HG03097 (cell line): ENCODE results near the gene PGRMC2.

Source experiments
- ATAC-seq: cut with Tn5 transposase; IDR thresholded peaks from one replicate; pipeline ENCODE4 v1.9.1; 2021; ENCODE audit not compliant: unreplicated experiment, low FRiP score

The PGRMC2 gene, protein sequence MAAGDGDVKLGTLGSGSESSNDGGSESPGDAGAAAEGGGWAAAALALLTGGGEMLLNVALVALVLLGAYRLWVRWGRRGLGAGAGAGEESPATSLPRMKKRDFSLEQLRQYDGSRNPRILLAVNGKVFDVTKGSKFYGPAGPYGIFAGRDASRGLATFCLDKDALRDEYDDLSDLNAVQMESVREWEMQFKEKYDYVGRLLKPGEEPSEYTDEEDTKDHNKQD

DNA sequence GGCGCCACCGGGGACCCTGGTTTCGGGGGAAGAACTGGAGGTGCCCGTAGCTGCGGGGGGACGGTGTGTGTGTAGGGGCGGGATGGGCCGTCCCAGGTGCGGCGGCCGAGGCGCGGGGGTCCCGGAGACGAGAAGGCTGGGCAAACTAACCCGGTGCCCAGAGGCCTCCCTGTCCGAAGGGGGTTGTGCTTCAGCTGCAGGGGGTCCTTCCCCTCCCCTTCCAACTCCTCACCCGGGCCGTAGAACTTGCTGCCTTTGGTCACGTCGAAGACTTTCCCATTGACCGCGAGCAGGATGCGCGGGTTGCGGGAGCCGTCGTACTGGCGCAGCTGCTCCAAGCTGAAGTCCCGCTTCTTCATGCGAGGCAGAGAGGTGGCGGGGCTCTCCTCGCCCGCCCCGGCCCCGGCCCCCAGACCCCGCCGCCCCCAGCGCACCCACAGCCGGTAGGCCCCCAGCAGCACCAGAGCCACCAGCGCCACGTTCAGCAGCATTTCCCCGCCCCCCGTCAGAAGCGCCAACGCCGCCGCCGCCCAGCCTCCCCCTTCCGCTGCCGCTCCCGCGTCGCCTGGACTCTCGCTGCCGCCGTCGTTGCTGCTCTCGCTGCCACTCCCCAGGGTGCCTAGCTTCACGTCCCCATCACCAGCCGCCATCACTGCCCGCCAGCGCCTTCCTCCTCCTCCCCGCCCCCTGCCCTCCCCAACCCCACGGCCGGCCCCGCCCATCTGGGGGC is at the start of gene PGRMC2:
PGRMC2 (minus strand) TSS at position 673 of the 730 bp plus-strand sequence; CDS start at position 650, 23 bp downstream.
- ATAC-seq = peak; percentile 2

- no peak for ATAC-seq
Observed at GRCh38 chr4:128335541-128335940, 47.9 kb upstream of the PGRMC2 start.

DNA sequence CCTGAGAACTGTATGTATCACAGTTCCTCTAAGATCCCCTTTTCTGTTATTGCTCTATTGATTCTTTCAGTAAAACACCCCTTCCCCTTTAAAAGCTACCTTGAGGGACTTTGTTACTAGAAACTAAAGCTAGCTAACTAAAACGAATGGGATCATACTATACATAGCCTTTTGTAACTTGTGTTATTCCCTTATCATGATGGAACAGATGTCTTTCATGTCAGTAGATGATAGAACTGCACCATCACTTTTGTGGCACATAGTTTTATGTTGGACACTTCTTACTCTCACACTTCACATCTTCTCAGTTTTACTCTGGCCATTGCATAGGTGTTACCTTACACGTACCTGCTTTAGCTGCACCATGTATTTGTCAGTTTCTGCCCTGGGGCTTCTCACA is 46.6 kb upstream of the PGRMC2 start:
- ATAC-seq = no peak

DNA sequence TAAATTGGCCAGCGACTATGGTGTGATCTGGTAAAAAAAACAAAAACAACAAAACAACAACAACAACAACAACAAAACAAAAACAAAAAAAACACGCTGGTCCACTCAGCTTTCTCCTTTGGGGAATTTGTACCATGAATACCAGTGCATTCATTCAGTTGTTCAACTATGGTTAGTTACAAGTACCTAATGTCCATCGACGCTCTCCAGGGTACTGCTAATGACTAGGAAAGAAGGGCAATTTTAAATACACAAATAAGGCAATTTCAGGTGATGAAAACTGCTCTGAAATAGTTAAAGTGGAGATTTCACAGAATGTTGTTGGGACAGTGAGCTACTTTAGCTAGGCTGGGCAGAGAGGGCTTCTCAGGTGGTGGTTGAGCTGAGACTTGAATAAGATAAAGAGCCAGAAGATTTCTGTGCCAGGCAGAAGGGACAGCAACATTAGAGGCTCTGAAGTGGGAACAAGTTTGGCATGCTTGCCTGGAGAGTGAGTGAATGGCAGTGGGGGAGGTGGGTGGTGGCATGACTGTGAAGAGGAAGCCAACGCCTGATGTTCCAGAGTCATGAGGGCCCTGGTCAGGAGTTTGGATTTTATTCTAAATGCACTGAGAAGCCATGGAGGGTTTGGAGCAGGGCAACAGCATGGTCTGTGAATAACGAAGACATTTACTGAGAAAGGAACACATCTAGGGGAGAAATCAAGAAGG is 45.9 kb upstream of the PGRMC2 start:
- ATAC-seq = no peak

GRCh38 chr4:128332081-128332480 is 44.5 kb upstream of the PGRMC2 start:
- ATAC-seq = no peak

GRCh38 chr4:128329638-128330037 is 42.0 kb upstream of the PGRMC2 start:
- ATAC-seq = no peak

- no peak for ATAC-seq
Observed at GRCh38 chr4:128328106-128328505, 40.5 kb upstream of the PGRMC2 start.

DNA sequence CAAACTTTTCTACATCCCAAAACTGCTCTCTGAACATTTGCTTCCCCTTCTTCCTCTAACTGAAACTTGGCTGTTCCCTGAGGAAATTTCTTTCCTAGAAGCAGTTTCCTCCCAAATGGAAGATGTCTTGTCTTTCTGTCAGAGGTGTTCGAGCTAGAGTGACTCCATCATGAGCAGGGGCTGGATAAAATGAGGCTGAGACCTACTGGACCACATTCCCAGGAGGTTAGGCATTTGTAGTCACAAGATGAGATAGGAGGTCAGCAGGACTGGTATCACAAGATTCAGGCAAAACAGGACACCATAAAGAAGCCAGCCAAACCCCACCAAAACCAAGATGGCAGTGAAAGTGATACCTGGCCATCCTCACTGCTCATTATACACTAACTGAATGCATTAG is 35.8 kb upstream of the PGRMC2 start:
- no peak for ATAC-seq

DNA sequence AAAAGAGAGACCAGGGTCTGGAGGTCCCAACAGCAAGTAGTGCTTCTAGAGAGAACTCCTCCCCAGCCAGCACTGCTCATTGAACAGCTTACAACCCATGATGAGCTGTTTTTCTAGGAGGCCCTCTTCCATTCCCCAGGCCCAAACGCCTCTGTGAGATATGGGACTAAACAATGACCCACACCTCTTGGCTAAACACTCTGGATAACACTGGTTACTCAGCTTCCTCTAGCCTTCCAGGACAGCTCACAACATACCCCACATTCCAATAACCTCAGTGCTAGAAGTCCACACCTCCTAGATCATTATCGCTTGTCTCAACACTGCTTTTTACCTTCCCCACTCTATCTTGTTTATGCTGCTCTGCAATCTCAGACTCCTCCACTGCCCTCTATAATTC is 35.4 kb upstream of the PGRMC2 start:
- no peak for ATAC-seq

GRCh38 chr4:128322311-128322710 is 34.7 kb upstream of the PGRMC2 start:
- no peak for ATAC-seq

DNA sequence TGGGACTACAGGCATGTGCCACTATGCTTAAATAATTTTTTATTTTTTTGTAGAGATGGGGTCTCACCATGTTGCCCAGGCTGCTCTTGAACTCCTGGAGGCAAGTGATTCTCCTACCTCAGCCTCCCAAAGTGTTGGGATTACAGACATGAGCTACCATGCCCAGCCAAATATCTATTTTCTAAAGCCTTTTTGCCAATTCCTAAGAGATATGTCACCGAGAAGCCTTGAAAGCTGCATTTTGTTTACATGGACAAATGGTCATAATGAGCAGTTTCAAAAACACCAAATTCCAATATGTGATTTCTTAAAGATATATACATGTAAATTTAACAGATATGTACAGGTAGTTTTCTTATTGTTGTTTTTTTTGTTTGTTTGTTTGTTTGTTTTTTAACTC is 33.0 kb upstream of the PGRMC2 start:
- ATAC-seq = no peak

GRCh38 chr4:128315756-128316520 is 28.3 kb upstream of the PGRMC2 start:
- no peak for ATAC-seq

DNA sequence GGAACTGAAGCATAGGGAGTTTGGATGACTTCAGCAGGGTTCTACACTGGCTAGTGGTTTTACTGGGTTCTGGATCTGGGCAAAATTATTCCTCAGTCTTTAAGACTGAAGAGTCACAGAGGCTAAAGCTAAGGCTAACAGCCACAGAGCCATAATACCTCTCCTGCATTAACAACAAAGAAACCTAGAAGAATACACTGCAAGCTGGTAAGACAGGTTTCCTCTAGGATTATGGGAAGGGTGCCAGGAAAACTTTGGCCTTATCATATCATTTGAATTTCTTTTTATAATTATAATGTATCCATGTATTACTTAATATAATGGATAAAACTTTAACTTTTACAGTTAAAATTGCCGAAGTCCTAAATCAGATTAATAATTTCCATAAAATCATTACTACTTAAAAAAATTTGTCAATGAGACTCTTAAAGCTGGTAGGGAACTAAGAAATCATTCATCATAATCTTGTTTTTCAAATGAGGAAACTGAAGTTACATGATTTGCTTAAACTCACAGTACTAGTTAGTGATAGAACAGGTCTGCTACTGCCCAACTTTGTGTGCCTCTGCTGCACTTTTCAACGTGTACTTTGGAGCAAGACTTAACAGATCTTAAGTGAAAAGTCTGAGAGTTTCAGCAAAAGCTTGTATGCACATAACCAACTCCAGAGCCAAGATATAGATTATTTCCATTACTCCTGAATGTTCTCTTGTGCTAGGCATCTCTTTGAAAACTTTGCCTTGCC is 24.2 kb upstream of the PGRMC2 start:
- ATAC-seq = no peak

- no peak for ATAC-seq
Observed at GRCh38 chr4:128310266-128310697, 22.7 kb upstream of the PGRMC2 start.

- no peak for ATAC-seq
Observed at GRCh38 chr4:128309585-128309984, 22.0 kb upstream of the PGRMC2 start.

GRCh38 chr4:128308986-128309385 is 21.4 kb upstream of the PGRMC2 start:
- ATAC-seq = no peak

- ATAC-seq = no peak
Observed at GRCh38 chr4:128307123-128307571, 19.5 kb upstream of the PGRMC2 start.

DNA sequence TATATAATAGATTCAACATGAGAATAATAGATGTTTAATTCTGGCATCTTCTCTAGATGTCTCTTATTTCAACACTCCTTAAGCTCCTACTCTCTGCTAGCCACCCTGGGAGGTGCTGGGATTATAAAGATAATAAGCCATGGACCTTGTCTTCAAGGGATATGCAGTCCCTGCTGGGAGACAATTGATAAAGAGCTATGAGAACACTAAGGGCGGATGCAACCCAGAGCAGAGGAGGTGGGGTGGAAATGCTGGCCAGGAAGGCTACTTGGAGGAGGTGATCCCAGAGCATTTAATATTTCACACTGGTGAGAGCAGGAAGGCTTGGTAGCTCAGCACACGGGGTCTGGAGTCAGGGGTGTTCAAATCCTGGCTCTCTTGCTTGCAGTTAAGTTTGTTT is 18.3 kb upstream of the PGRMC2 start:
- ATAC-seq = no peak

GRCh38 chr4:128303986-128304385 is 16.4 kb upstream of the PGRMC2 start:
- ATAC-seq = no peak

GRCh38 chr4:128303405-128303785 is 15.8 kb upstream of the PGRMC2 start:
- ATAC-seq = no peak
